Measurements from ENCODE around the gene LIPG. TPM values are rescaled to one million over a fixed set of nuclear protein-coding genes. Genes with fewer than 3 reads are reported as not detected.

Gene LIPG
- total RNA-seq, 2 donors from 2014 or later, result 0.52 to 0.66 TPM

DNA sequence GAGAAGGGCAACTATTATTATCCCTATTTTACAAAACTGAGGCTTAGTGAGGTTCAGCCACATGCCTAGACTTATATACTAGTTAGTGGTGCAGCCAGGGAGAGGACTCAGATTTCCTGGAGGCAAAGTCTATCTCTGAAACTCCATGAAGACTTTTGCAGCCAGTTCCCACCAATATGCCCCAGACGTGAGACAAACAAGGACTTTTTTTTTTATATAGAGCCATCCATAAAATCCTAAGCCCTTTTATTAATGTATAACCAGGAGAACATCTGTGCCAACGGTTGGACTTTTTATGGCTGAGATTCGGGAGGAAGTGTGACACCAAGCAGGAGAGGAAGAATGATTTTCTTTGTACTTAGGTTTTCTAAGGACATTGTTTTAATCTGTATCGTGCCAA, 29.9 kb downstream of the LIPG start:
- no peak overlapping the region for H3K4me3 ChIP-seq
- no peaks in the 10 kb centered on the region for H3K27me3 ChIP-seq
- H3K4me1 ChIP-seq, result peaks cover 12% of the 10 kb centered on the region
- H3K27ac ChIP-seq, result peak overlapping the region in 2 of 4 donors; percentile 8 to 17
- intact Hi-C loops (cut with DNase I), result no loop called here
- WGBS, 2 donors, result 6 to 14% methylated on average over 4 of the region's 4 CpGs
- TF ChIP-seq CTCF (IDR thresholded peaks at IDR 0.05) (no peak), POLR2A (IDR thresholded peaks at IDR 0.05) (no peak)
- ATAC-seq (peak; percentile 38), DNase-seq (no peak)
- no peaks in the 10 kb centered on the region for H3K9me3 ChIP-seq
- H3K36me3 ChIP-seq (replicated peaks in 1 of 2; ENCODE audit: insufficient read depth in 1 of 2, low read depth in 2 of 2), result no peaks in the 10 kb centered on the region

GRCh38 chr18:49596687-49597086, 34.8 kb downstream of the LIPG start:
- TF ChIP-seq CTCF (IDR thresholded peaks at IDR 0.05) (no peak), POLR2A (IDR thresholded peaks at IDR 0.05) (no peak)
- Histone ChIP-seq H3K4me1 (peaks cover 5% of the 10 kb centered on the region), H3K9me3 (no peaks in the 10 kb centered on the region), H3K4me3 (no peak overlapping the region), H3K27ac (no peak overlapping the region), H3K27me3 (no peaks in the 10 kb centered on the region), H3K36me3 (replicated peaks in 1 of 2; ENCODE audit: insufficient read depth in 1 of 2, low read depth in 2 of 2) (no peaks in the 10 kb centered on the region)
- no peak for ATAC-seq
- intact Hi-C loops (cut with DNase I), result no loop called here
- 71 to 86% methylated on average over 3 of the region's 3 CpGs for WGBS, 2 donors
- DNase-seq, result no peak

GRCh38 chr18:49597157-49597931, 35.5 kb downstream of the LIPG start:
- peak in 1 of 4 donors; percentile 31 for DNase-seq
- intact Hi-C loops (cut with DNase I), result no loop called here

DNA sequence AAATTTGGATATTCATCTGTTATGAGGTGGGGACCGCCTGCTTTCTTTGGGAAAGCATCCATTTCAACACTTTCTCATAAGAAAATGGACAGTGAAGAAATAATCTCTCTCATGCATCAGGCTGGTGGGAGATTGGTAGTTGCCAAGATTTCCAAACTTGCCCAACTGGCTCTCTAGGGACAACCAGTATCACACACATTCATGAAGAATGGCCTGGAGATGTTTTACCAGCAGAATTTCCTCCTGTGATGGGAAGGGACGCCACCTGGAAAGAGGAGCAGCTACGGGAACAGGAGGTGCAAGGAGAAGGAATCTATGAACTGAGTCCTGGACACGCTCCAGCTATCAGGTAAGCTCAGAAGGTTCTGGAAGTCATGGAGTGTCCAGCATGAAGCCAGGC, 39.4 kb downstream of the LIPG start:
- Histone ChIP-seq H3K4me3 (no peak overlapping the region), H3K36me3 (replicated peaks in 1 of 2; ENCODE audit: insufficient read depth in 1 of 2, low read depth in 2 of 2) (no peaks in the 10 kb centered on the region), H3K27ac (no peak overlapping the region), H3K4me1 (no peaks in the 10 kb centered on the region), H3K9me3 (no peaks in the 10 kb centered on the region), H3K27me3 (no peaks in the 10 kb centered on the region)
- TF ChIP-seq CTCF (IDR thresholded peaks at IDR 0.05) (no peak), POLR2A (IDR thresholded peaks at IDR 0.05) (no peak)
- intact Hi-C loops (cut with DNase I), result no loop called here
- 77 to 89% methylated on average over 4 of the region's 4 CpGs for WGBS, 2 donors
- no peak for DNase-seq
- ATAC-seq, result no peak

More at GRCh38 chr18:49597157-49597931, 35.5 kb downstream of the LIPG start:
- no peak overlapping the region for H3K27ac ChIP-seq
- no peak overlapping the region for H3K4me3 ChIP-seq
- no peaks in the 10 kb centered on the region for H3K27me3 ChIP-seq
- TF ChIP-seq POLR2A (IDR thresholded peaks at IDR 0.05) (no peak), CTCF (IDR thresholded peaks at IDR 0.05) (no peak)
- 54 to 57% methylated on average over 8 of the region's 8 CpGs for whole genome bisulfite sequencing, 2 donors
- ATAC-seq, result no peak
- no peaks in the 10 kb centered on the region for H3K9me3 ChIP-seq
- no peaks in the 10 kb centered on the region for H3K36me3 ChIP-seq (replicated peaks in 1 of 2; ENCODE audit: insufficient read depth in 1 of 2, low read depth in 2 of 2)
- no peaks in the 10 kb centered on the region for H3K4me1 ChIP-seq
